SK-N-SH (cell line): ENCODE measurements around the gene FOXL1. TPM values are rescaled to one million over a fixed set of nuclear protein-coding genes. Genes with fewer than 3 reads are reported as not detected.

Experiments
- CTCF ChIA-PET: fragments of 300-600, 350-600 bp; formaldehyde crosslinking; extraction: SDS; loops from one replicate; lab custom pipeline; 2021; lab: Yijun Ruan, JAX
- POLR2A ChIA-PET: fragments of 350-600 bp; sonication (Branson Sonifier 250); formaldehyde crosslinking; extraction: SDS; loops from one replicate; lab custom pipeline; 2020; ENCODE audit warnings: antibody characterized with exemption, inconsistent platforms; lab: Yijun Ruan, JAX
- DNase-seq: peaks from one replicate; pipeline ENCODE4 v3.0.0; 2012
- H2AFZ ChIP-seq: fragments of 200-600 bp; sonication (generic); 2 replicates; pipeline ENCODE4 v1.8.1; 2016; ENCODE audit warnings: antibody characterized with exemption, mild to moderate bottlenecking, low read depth
- H3F3A ChIP-seq: fragments of 200-600 bp; sonication (generic); replicated peaks from 2 replicates; pipeline ENCODE3; 2016; ENCODE audit warnings: antibody characterized with exemption, mild to moderate bottlenecking; ENCODE audit not compliant: insufficient read depth
- H3K27ac ChIP-seq, 2 experiments: fragments of 200-500 bp in 1 of 2; fragments of 200-600 bp in 1 of 2; sonication (Bioruptor generic) in 1 of 2; sonication (generic), shearing (Covaris generic) in 1 of 2; 2 replicates each; pipeline versions ENCODE4 v1.5.1 to v1.6.1; 2014 to 2016; ENCODE audit warnings: low read depth in 2 of 2, inconsistent platforms in 1 of 2, low read length in 1 of 2, mild to moderate bottlenecking in 1 of 2, mixed read lengths in 1 of 2
- H3K27me3 ChIP-seq: fragments of 200-600 bp; sonication (generic), shearing (Covaris generic); 2 replicates; pipeline ENCODE4 v1.6.1; 2016; ENCODE audit warnings: mixed run types; ENCODE audit not compliant: insufficient read depth
- H3K36me3 ChIP-seq, 2 experiments: fragments of 200-500 bp in 1 of 2; fragments of 200-600 bp in 1 of 2; sonication (Bioruptor generic) in 1 of 2; sonication (generic) in 1 of 2; replicated peaks in 1 of 2; 2 replicates each; pipeline versions ENCODE3 to v1.5.1; 2014 to 2016; ENCODE audit warnings: low read length in 1 of 2, mild to moderate bottlenecking in 1 of 2; ENCODE audit not compliant: insufficient read depth in 2 of 2, control insufficient read depth in 1 of 2
- H3K4me1 ChIP-seq, 2 experiments: fragments of 200-500 bp in 1 of 2; fragments of 200-600 bp in 1 of 2; sonication (Bioruptor generic) in 1 of 2; sonication (generic), shearing (Covaris generic) in 1 of 2; 2 replicates each; pipeline versions ENCODE4 v1.5.1 to v1.6.1; 2014 to 2016; ENCODE audit warnings: low read depth in 1 of 2, low read length in 1 of 2, mixed run types in 1 of 2; ENCODE audit not compliant: insufficient read depth in 2 of 2, control insufficient read depth in 1 of 2
- H3K4me2 ChIP-seq: fragments of 200-600 bp; sonication (generic), shearing (Covaris generic); 2 replicates; pipeline ENCODE4 v1.6.1; 2017; ENCODE audit warnings: mixed run types
- H3K4me3 ChIP-seq, 2 experiments: fragments of 200-500 bp in 1 of 2; fragments of 200-600 bp in 1 of 2; sonication (Bioruptor generic) in 1 of 2; sonication (generic), shearing (Covaris generic) in 1 of 2; 2 replicates each; pipeline versions ENCODE4 v1.5.1 to v1.8.1; 2014 to 2016; ENCODE audit warnings: low read depth in 2 of 2, inconsistent platforms in 1 of 2, low read length in 1 of 2, mild to moderate bottlenecking in 1 of 2, mixed read lengths in 1 of 2, moderate library complexity in 1 of 2
- H3K79me2 ChIP-seq: fragments of 200-600 bp; sonication (generic); 2 replicates; pipeline ENCODE4 v1.8.1; 2017; ENCODE audit warnings: mild to moderate bottlenecking; ENCODE audit not compliant: insufficient read depth
- H3K9ac ChIP-seq: fragments of 200-600 bp; sonication (generic); 2 replicates; pipeline ENCODE4 v1.6.1; 2017; ENCODE audit warnings: mixed run types
- H3K9me2 ChIP-seq: fragments of 200-600 bp; sonication (generic); 2 replicates; pipeline ENCODE4 v1.6.1; 2017; ENCODE audit warnings: mixed run types
- H3K9me3 ChIP-seq: fragments of 200-600 bp; sonication (generic); 2 replicates; pipeline ENCODE4 v1.6.1; 2017; ENCODE audit warnings: mixed run types, mild to moderate bottlenecking, moderate library complexity
- H4K20me1 ChIP-seq: fragments of 200-600 bp; sonication (generic); 2 replicates; pipeline ENCODE4 v1.6.1; 2017; ENCODE audit warnings: mild to moderate bottlenecking, mixed run types; ENCODE audit not compliant: insufficient read depth
- ELF1 ChIP-seq: IDR thresholded peaks from 2 replicates; pipeline ENCODE4 v1.4.0; 2012
- FOXJ3 ChIP-seq: sonication (generic); formaldehyde crosslinking; IDR thresholded peaks from 2 replicates; pipeline ENCODE4 v1.5.1; 2020; ENCODE audit warnings: mild to moderate bottlenecking, missing genetic modification reagents
- GABPA ChIP-seq: IDR thresholded peaks from 2 replicates; pipeline ENCODE4 v1.4.0; 2012; ENCODE audit warnings: low read depth, mild to moderate bottlenecking
- JUND ChIP-seq: IDR thresholded peaks from 2 replicates; pipeline ENCODE4 v1.4.0; 2012
- MXI1 ChIP-seq: IDR thresholded peaks from 2 replicates; pipeline ENCODE4 v1.6.1; 2012; ENCODE audit warnings: mild to moderate bottlenecking, low read depth, low read length, improper control_type of control experiment
- NFIC ChIP-seq: IDR thresholded peaks from 2 replicates; pipeline ENCODE4 v1.4.0; 2012; ENCODE audit warnings: borderline replicate concordance
- RAD21 ChIP-seq: IDR thresholded peaks from 2 replicates; pipeline ENCODE4 v1.6.1; 2012; ENCODE audit warnings: mild to moderate bottlenecking, low read length
- RCOR1 ChIP-seq: fragments of 150-350 bp; IDR thresholded peaks from 2 replicates; pipeline ENCODE4 v1.6.1; 2017; ENCODE audit warnings: antibody characterized with exemption, low read length
- RFX5 ChIP-seq: IDR thresholded peaks from 2 replicates; pipeline ENCODE4 v1.6.1; 2012; ENCODE audit warnings: mild to moderate bottlenecking, improper control_type of control experiment, low read length
- SMC3 ChIP-seq: IDR thresholded peaks from 2 replicates; pipeline ENCODE4 v1.6.1; 2012; ENCODE audit warnings: low read depth, low read length, improper control_type of control experiment
- TCF12 ChIP-seq: IDR thresholded peaks from 2 replicates; pipeline ENCODE4 v1.4.0; 2012
- TEAD4 ChIP-seq: IDR thresholded peaks from 2 replicates; pipeline ENCODE4 v1.4.0; 2012; ENCODE audit warnings: mild to moderate bottlenecking, borderline replicate concordance; ENCODE audit not compliant: insufficient read depth
- YY1 ChIP-seq: IDR thresholded peaks from 2 replicates; pipeline ENCODE4 v1.4.0; 2012; ENCODE audit warnings: low read depth, mild to moderate bottlenecking
- WGBS: methylation state at CpG from one replicate; pipeline ENCODE4 v1.1.6; 2017; ENCODE audit warnings: low lambda C conversion rate; 5-methylcytosine and 5-hydroxymethylcytosine counted together
- polyA plus RNA-seq, 3 experiments: library from polyadenylated mRNA; depleted of rRNA; stranded (reverse); fragments of >200 nt; gene quantifications; 2 replicates each; pipeline ENCODE4 v1.2.3, GENCODE V29; 2012
- TF ChIP-seq, protein P1 (sequence below): IDR thresholded peaks from 2 replicates; pipeline ENCODE4; 2012
- TF ChIP-seq, protein P2 (sequence below): IDR thresholded peaks from 2 replicates; pipeline ENCODE4 v1.4.0; 2012; ENCODE audit warnings: low read depth
- TF ChIP-seq, protein P3 (sequence below): fragments of 150-350 bp; IDR thresholded peaks from 2 replicates; pipeline ENCODE4 v1.6.1; 2017; ENCODE audit warnings: antibody characterized with exemption, low read length, low read depth, borderline replicate concordance

FOXL1 gene
- polyA plus RNA-seq, 1 of the 3 experiments (the other 2 are of a cell fraction), result 2.5 TPM

DNA sequence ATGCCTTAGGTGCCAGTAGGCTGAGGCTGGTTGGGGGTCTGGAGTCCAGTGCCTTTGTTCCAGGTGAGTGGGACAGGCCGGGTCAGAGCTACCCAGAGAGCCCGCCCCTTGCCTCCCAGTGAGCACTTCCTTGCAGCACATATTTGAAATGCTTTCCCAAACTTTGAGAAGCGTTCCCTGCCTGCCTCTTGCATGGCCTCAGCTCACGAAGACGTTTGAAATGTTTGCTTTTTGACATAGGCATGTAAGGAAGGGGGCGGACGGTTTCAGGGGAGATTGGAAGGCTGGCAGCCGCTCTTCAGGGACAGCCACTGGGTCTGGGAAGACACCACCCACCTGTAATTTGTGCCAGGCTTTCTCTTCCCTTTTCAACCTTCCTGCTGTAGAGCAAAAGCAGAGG is 5.1 kb upstream of the FOXL1 start:
- peak overlapping the region in 1 of 2 experiments; percentile 96; a peak in 1 of 4 replicates for H3K27ac ChIP-seq
- TF ChIP-seq SMC3 (no peak), YY1 (no peak), FOXJ3 (no peak), GABPA (no peak), NFIC (no peak), MXI1 (no peak), JUND (no peak), RFX5 (no peak), RCOR1 (no peak)
- TF ChIP-seq, protein P1, sequence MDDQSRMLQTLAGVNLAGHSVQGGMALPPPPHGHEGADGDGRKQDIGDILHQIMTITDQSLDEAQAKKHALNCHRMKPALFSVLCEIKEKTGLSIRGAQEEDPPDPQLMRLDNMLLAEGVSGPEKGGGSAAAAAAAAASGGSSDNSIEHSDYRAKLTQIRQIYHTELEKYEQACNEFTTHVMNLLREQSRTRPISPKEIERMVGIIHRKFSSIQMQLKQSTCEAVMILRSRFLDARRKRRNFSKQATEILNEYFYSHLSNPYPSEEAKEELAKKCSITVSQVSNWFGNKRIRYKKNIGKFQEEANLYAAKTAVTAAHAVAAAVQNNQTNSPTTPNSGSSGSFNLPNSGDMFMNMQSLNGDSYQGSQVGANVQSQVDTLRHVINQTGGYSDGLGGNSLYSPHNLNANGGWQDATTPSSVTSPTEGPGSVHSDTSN, result no peak
- TF ChIP-seq, protein P2, sequence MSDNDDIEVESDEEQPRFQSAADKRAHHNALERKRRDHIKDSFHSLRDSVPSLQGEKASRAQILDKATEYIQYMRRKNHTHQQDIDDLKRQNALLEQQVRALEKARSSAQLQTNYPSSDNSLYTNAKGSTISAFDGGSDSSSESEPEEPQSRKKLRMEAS, result no peak
- TF ChIP-seq, protein P3, sequence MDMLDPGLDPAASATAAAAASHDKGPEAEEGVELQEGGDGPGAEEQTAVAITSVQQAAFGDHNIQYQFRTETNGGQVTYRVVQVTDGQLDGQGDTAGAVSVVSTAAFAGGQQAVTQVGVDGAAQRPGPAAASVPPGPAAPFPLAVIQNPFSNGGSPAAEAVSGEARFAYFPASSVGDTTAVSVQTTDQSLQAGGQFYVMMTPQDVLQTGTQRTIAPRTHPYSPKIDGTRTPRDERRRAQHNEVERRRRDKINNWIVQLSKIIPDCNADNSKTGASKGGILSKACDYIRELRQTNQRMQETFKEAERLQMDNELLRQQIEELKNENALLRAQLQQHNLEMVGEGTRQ, result no peak
- TF ChIP-seq, all 33 proteins: peak for 0
- no peak overlapping the region for H2AFZ ChIP-seq
- ChIA-PET POLR2A (no interaction called here), CTCF (interaction anchor here (1.3 to 3.1 kb wide), 2 partner anchors 9 to 705 kb away, joined by 4 to 17 read pairs; no protein-coding TSS in a partner anchor)
- no peaks in the 10 kb centered on the region for H3K9me2 ChIP-seq
- H3K36me3 ChIP-seq, result peaks cover 0 to 21% of the 10 kb centered on the region in 2 experiments
- WGBS, result 36% methylated on average over 8 of the region's 8 CpGs
- peaks cover 0 to 31% of the 10 kb centered on the region in 2 experiments; a peak in 2 of 4 replicates for H3K4me1 ChIP-seq
- H3K27me3 ChIP-seq, result no peaks in the 10 kb centered on the region
- H3K4me2 ChIP-seq, result peak overlapping the region; percentile 77
- peaks cover 95% of the 10 kb centered on the region for H3K79me2 ChIP-seq
- H3K9me3 ChIP-seq, result no peaks in the 10 kb centered on the region
- no peak for DNase-seq
- H3K4me3 ChIP-seq, result no peak overlapping the region
- no peak overlapping the region for H3K9ac ChIP-seq
- peaks cover 38% of the 10 kb centered on the region for H3F3A ChIP-seq
- H4K20me1 ChIP-seq, result peaks cover 16% of the 10 kb centered on the region; the same call in 1 of the 2 replicates

DNA sequence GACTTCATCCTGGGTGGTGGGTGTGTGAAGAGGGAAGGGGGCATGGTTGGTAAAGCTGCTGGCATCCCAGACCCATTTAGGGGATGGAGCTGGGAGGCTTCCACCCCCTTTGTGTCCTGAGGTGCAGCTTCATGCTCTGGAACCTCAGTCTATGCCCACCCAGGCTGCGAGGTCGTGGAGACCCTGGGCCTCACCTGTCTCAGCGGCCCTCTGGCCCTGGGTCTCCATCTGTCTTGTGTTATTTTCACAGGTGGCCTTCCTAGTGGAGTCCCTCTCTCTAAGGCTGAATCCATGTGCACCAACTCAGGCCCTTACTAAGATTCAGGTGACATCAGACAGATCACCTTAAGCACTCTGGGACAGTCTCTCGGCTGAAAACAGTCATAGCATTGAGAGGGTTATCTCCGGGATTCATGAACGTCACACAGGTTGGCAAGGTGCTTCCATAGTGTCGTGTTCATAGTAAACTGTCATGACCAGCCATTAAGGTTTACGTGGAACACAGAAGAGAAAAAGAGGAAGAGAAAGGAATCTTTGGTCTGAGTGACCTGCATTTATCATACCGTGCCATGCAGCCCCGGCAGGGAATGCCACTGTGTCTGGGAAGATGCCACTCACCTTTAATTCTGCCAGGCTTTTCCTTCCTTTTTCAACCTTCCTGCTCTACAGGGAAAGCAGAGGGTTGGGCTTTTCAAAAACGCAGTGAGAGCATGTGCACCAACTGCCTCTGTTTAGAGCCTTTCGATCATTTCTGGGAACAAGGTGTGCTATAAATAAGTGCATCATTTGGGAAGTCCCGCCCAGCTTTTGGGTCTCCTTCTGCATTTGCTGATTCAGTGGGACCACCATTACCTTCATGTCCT is 4.5 kb upstream of the FOXL1 start:
- POLR2A ChIA-PET, result no interaction called here
- H3K36me3 ChIP-seq, result peaks cover 0 to 19% of the 10 kb centered on the region in 2 experiments
- H3K4me2 ChIP-seq, result peak overlapping the region; percentile 92; the same call in 1 of the 2 replicates

More for the DNA sequence above, 4.5 kb upstream of the FOXL1 start:
- Histone ChIP-seq H4K20me1 (peaks cover 12% of the 10 kb centered on the region; the same call in 1 of the 2 replicates), H3K4me1 (peaks cover 0 to 31% of the 10 kb centered on the region in 2 experiments; a peak in 2 of 4 replicates), H3K9me2 (no peaks in the 10 kb centered on the region), H3K4me3 (no peak overlapping the region)
- TF ChIP-seq TCF12, result no peak
- TF ChIP-seq ELF1, result no peak
- no peak for TF ChIP-seq FOXJ3
- TF ChIP-seq RAD21, result no peak
- TF ChIP-seq TEAD4, result no peak
- TF ChIP-seq, all 33 proteins: peak for 0
- H3K9me3 ChIP-seq, result no peaks in the 10 kb centered on the region
- DNase-seq, result no peak
- H3K79me2 ChIP-seq, result peaks cover 96% of the 10 kb centered on the region
- peak overlapping the region in 1 of 2 experiments; percentile 96; a peak in 1 of 4 replicates for H3K27ac ChIP-seq
- no peaks in the 10 kb centered on the region for H3K27me3 ChIP-seq
- WGBS, result 36% methylated on average over 12 of the region's 13 CpGs
- no peak overlapping the region for H2AFZ ChIP-seq
- no peak overlapping the region for H3K9ac ChIP-seq
- CTCF ChIA-PET, result interaction anchor here (1.0 to 3.1 kb wide), 3 partner anchors 9 to 705 kb away, joined by 3 to 17 read pairs (median 4); no protein-coding TSS in a partner anchor
- peaks cover 37% of the 10 kb centered on the region for H3F3A ChIP-seq
